Neural cell (in vitro differentiated cells): ENCODE results near the gene SUCLG1. TPM values are rescaled to one million over a fixed set of nuclear protein-coding genes. Genes with fewer than 3 reads are reported as not detected.
A peak's percentile ranks its signal among the peaks of the same experiment; 100 is the strongest.

Source experiments
- H2AFZ ChIP-seq: fragments of 200-600, 300-800 bp; sonication (generic), shearing (Covaris generic); 2 replicates; pipeline ENCODE4 v1.6.0; 2014; ENCODE audit warnings: low read depth, mild to moderate bottlenecking, antibody characterized with exemption, low read length, moderate library complexity
- H3F3A ChIP-seq: fragments of 200-600 bp; shearing (Covaris generic); 2 replicates; pipeline ENCODE4 v1.6.1; 2016; ENCODE audit warnings: mild to moderate bottlenecking, moderate library complexity, mixed read lengths, antibody characterized with exemption, low read length; ENCODE audit not compliant: insufficient read depth, poor library complexity, severe bottlenecking
- H3K27ac ChIP-seq: fragments of 200-600, 300-800 bp; sonication (generic), shearing (Covaris generic); 2 replicates; pipeline ENCODE4 v1.5.1; 2014; ENCODE audit warnings: mild to moderate bottlenecking, low read length, moderate library complexity
- H3K27me3 ChIP-seq: fragments of 300-800, 200-600 bp; sonication (generic), shearing (Covaris generic); 2 replicates; pipeline ENCODE4 v1.6.0; 2014; ENCODE audit warnings: mild to moderate bottlenecking, low read depth, low read length, moderate library complexity; ENCODE audit not compliant: insufficient read depth
- H3K36me3 ChIP-seq: fragments of 300-800, 200-600 bp; sonication (generic), shearing (Covaris generic); 2 replicates; pipeline ENCODE4 v1.5.1; 2014; ENCODE audit warnings: mild to moderate bottlenecking, antibody characterized with exemption, low read length, moderate library complexity; ENCODE audit not compliant: insufficient read depth
- H3K4me2 ChIP-seq: fragments of 300-800, 200-600 bp; sonication (generic), shearing (Covaris generic); 2 replicates; pipeline ENCODE4 v1.6.0; 2014; ENCODE audit warnings: mild to moderate bottlenecking, low read length
- H3K4me3 ChIP-seq: fragments of 300-800, 200-600 bp; sonication (generic), shearing (Covaris generic); 2 replicates; pipeline ENCODE4 v1.5.1; 2014; ENCODE audit warnings: mild to moderate bottlenecking, low read length, moderate library complexity
- H3K79me2 ChIP-seq: fragments of 200-600 bp; shearing (Covaris generic); replicated peaks from 2 replicates; pipeline ENCODE4 v1.6.0; 2014; ENCODE audit warnings: mild to moderate bottlenecking, low read length, moderate library complexity; ENCODE audit not compliant: insufficient read depth
- H3K9ac ChIP-seq: fragments of 300-800, 200-600 bp; sonication (generic), shearing (Covaris generic); 2 replicates; pipeline ENCODE4 v1.6.1; 2016; ENCODE audit warnings: mild to moderate bottlenecking, low read length, mixed read lengths
- H3K9me2 ChIP-seq: fragments of 200-600 bp; shearing (Covaris generic); 2 replicates; pipeline ENCODE4 v1.6.1; 2016; ENCODE audit warnings: mild to moderate bottlenecking, low read length, mixed read lengths; ENCODE audit not compliant: insufficient read depth
- H3K9me3 ChIP-seq: fragments of 200-600, 300-800 bp; sonication (generic), shearing (Covaris generic); 2 replicates; pipeline ENCODE4 v1.6.1; 2016; ENCODE audit warnings: mild to moderate bottlenecking, mixed run types, low read length, moderate library complexity, mixed read lengths
- H4K20me1 ChIP-seq: fragments of 200-600 bp; shearing (Covaris generic); 2 replicates; pipeline ENCODE4 v1.6.1; 2016; ENCODE audit warnings: mild to moderate bottlenecking, mixed run types; ENCODE audit not compliant: insufficient read depth
- CTCF ChIP-seq: fragments of 450-650 bp; IDR thresholded peaks from 2 replicates; pipeline ENCODE4 v1.5.1; 2014; ENCODE audit warnings: antibody characterized with exemption, mild to moderate bottlenecking, moderate library complexity; ENCODE audit not compliant: poor library complexity, severe bottlenecking
- EP300 ChIP-seq: fragments of 450-650 bp; conservative IDR thresholded peaks from 2 replicates; pipeline ENCODE4 v1.6.1; 2014; ENCODE audit warnings: antibody characterized with exemption, mild to moderate bottlenecking, moderate library complexity; ENCODE audit not compliant: poor library complexity, severe bottlenecking
- EZH2 ChIP-seq: fragments of 200-600, 300-800 bp; shearing (Covaris generic), sonication (generic); IDR thresholded peaks from 2 replicates; pipeline ENCODE4 v1.6.1; 2014; ENCODE audit warnings: antibody characterized with exemption, low read length, borderline replicate concordance, mild to moderate bottlenecking; ENCODE audit not compliant: insufficient read depth, poor library complexity, severe bottlenecking
- MXI1 ChIP-seq: fragments of 450-650 bp; conservative IDR thresholded peaks from 2 replicates; pipeline ENCODE4 v1.6.1; 2014; ENCODE audit warnings: antibody characterized with exemption, mild to moderate bottlenecking; ENCODE audit not compliant: poor library complexity, severe bottlenecking
- POLR2AphosphoS5 ChIP-seq: IDR thresholded peaks from 2 replicates; pipeline ENCODE4 v1.6.1; 2012
- RAD21 ChIP-seq: fragments of 450-650 bp; conservative IDR thresholded peaks from 2 replicates; pipeline ENCODE4 v1.6.1; 2014; ENCODE audit warnings: antibody characterized with exemption, mild to moderate bottlenecking, moderate library complexity
- SMC3 ChIP-seq: fragments of 450-650 bp; conservative IDR thresholded peaks from 2 replicates; pipeline ENCODE4 v1.6.1; 2014; ENCODE audit warnings: antibody characterized with exemption, mild to moderate bottlenecking, moderate library complexity; ENCODE audit not compliant: poor library complexity
- TAF1 ChIP-seq: IDR thresholded peaks from 2 replicates; pipeline ENCODE4 v1.6.1; 2012; ENCODE audit warnings: low read depth
- polyA plus RNA-seq: library from polyadenylated mRNA; depleted of rRNA; stranded (reverse); fragments of >200 nt; gene quantifications from 2 replicates; pipeline ENCODE4 v1.2.3, GENCODE V29; 2014
- TF ChIP-seq, protein P1 (sequence below): IDR thresholded peaks from 2 replicates; pipeline ENCODE4 v1.6.1; 2012; ENCODE audit warnings: borderline replicate concordance

SUCLG1 gene
- polyA plus RNA-seq, 1 donor from 2014 or later, result 135 TPM

GRCh38 chr2:84442888-84443287, 16.2 kb downstream of the SUCLG1 start:
- no peak overlapping the region for H3K4me3 ChIP-seq
- no peak overlapping the region for H3K9ac ChIP-seq
- no peaks in the 10 kb centered on the region for H4K20me1 ChIP-seq
- H3K4me2 ChIP-seq, result no peak overlapping the region
- no peaks in the 10 kb centered on the region for H3F3A ChIP-seq
- no peaks in the 10 kb centered on the region for H3K9me2 ChIP-seq
- H3K27ac ChIP-seq, result no peak overlapping the region
- H3K79me2 ChIP-seq, result no peaks in the 10 kb centered on the region
- no peak overlapping the region for H2AFZ ChIP-seq
- H3K36me3 ChIP-seq, result peaks cover 28% of the 10 kb centered on the region
- no peaks in the 10 kb centered on the region for H3K27me3 ChIP-seq
- H3K9me3 ChIP-seq, result no peaks in the 10 kb centered on the region
- no peak for TF ChIP-seq MXI1
- TF ChIP-seq TAF1, result no peak
- TF ChIP-seq, protein P1, sequence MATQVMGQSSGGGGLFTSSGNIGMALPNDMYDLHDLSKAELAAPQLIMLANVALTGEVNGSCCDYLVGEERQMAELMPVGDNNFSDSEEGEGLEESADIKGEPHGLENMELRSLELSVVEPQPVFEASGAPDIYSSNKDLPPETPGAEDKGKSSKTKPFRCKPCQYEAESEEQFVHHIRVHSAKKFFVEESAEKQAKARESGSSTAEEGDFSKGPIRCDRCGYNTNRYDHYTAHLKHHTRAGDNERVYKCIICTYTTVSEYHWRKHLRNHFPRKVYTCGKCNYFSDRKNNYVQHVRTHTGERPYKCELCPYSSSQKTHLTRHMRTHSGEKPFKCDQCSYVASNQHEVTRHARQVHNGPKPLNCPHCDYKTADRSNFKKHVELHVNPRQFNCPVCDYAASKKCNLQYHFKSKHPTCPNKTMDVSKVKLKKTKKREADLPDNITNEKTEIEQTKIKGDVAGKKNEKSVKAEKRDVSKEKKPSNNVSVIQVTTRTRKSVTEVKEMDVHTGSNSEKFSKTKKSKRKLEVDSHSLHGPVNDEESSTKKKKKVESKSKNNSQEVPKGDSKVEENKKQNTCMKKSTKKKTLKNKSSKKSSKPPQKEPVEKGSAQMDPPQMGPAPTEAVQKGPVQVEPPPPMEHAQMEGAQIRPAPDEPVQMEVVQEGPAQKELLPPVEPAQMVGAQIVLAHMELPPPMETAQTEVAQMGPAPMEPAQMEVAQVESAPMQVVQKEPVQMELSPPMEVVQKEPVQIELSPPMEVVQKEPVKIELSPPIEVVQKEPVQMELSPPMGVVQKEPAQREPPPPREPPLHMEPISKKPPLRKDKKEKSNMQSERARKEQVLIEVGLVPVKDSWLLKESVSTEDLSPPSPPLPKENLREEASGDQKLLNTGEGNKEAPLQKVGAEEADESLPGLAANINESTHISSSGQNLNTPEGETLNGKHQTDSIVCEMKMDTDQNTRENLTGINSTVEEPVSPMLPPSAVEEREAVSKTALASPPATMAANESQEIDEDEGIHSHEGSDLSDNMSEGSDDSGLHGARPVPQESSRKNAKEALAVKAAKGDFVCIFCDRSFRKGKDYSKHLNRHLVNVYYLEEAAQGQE, result no peak
- no peak for TF ChIP-seq POLR2AphosphoS5
- TF ChIP-seq SMC3, result no peak
- TF ChIP-seq RAD21, result no peak
- TF ChIP-seq EP300, result no peak
- TF ChIP-seq EZH2, result no peak
- no peak for TF ChIP-seq CTCF

DNA sequence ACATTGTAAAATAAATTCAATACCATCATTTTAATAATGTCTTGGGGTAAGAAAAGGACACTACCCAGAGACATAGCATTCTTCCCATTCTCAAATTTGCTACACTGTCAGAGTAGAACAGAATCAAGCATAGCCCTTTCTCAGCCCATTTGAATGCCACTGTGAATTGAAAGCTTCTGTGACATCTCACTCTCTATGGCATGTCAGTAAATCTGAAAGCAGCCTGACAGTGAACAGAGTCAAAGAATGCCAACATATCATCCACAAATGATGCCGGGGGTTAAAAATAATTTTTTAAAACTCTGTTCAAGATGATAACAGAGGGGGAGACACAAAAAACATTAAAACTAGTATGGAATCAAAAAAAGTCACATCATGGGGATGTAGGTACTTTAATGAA, 17.6 kb downstream of the SUCLG1 start:
- Histone ChIP-seq H3K27ac (peak overlapping the region; percentile 70), H3K79me2 (no peaks in the 10 kb centered on the region), H3K9ac (peak overlapping the region; percentile 22), H3K36me3 (peaks cover 28% of the 10 kb centered on the region), H3F3A (no peaks in the 10 kb centered on the region), H4K20me1 (no peaks in the 10 kb centered on the region), H3K4me2 (peak overlapping the region; percentile 43), H3K27me3 (no peaks in the 10 kb centered on the region), H3K4me3 (peak overlapping the region; percentile 51), H2AFZ (no peak overlapping the region), H3K9me3 (no peaks in the 10 kb centered on the region), H3K9me2 (no peaks in the 10 kb centered on the region)
- TF ChIP-seq RAD21 (no peak), TAF1 (no peak), EZH2 (no peak), CTCF (no peak), EP300 (peak; percentile 91), POLR2AphosphoS5 (peak; percentile 56), SMC3 (no peak), MXI1 (no peak)
- TF ChIP-seq, protein P1, result no peak
